ENCODE data around the gene COL8A1. TPM values are rescaled to one million over a fixed set of nuclear protein-coding genes. Genes with fewer than 3 reads are reported as not detected.

Gene COL8A1
- polyA plus RNA-seq, 10 donors, result 0.49 to 2.1 (median 0.99) TPM

DNA sequence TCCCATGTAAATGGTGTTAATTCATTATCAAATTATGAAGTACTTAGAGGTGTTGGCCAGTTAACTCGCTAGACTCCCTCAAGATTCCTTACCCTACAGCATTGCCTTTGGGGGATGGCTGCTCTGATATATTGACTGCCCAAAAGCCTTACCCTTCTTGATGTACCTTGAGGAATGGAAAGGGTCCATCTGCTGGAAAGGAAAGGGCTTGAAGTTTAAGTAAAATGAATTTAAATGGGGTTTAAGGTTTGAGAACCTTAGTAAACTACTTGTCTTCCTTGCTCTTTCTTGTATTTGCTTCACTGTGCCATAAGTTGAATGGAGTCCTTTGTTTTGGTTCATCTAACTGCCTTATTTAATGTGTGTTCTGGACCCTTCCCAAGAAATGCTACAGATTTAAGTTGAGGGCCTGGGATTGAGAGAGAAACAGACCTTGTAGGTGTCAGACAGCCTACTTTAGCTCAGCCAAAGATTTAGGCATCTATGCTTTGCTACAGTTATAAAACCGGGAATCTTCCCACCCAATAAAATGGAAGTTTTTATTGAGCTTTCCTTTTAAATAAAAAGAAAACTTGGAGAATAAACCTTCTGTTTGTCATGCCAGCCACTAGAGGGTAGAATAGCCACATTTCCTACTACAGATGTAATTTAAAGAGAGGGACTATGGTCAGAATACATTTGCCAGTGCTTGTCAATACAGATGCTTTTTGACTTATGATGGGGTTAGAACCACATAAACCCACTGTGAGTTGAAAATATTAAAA, 204.6 kb downstream of the COL8A1 start:
- peak; percentile 53 to 84 (median 55) for DNase-seq

DNA sequence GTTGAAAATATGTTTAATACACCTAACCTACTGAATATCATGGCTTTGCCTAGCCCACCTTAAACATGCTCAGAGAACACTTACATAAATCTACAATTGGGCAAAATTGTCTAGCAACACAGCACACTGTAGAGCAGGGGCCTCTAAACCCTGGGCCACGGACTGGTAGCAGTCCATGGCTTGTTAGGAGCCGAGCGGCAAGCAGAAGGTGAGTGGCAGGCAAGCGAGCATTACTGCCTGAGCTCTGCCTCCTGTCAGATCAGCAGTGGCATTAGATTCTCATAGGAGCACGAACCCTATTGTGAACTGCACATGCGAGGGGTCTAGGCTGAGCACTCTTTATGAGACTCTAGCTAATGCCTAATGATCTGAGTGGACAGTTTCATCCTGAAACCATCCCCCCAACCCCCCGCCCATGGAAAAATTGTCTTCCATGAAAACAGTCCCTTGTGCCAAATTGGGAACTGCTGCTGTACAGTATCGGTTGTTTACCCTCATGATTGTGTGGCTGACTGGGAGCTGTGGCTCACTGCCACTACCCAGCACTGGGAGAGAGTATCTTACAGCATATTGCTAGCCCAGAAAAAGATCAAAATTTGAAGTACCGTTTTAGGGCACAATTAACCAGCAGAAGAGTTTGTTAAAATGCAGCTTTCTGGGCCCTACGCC, 205.3 kb downstream of the COL8A1 start:
- peak in 1 of 3 donors; percentile 52 for DNase-seq

DNA sequence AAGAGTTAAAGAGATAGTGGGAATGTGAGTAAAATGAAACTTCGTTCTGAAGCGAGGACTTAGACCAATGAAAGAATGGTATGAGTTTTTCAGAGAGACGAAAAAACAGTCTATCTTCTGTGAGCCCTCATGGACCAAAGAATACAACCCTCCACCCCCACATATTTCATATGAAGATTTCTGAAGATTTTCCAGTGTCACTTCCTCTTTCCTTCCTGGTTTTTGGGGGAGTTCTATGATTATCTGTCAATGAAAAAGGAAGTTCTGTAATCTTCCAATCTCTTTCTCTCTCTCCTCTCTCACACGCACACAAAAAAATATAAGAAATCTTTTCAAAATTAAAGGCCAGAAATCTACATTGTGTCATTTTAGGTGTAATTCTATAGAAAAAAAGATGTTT, 206.9 kb downstream of the COL8A1 start:
- DNase-seq, result no peak

DNA sequence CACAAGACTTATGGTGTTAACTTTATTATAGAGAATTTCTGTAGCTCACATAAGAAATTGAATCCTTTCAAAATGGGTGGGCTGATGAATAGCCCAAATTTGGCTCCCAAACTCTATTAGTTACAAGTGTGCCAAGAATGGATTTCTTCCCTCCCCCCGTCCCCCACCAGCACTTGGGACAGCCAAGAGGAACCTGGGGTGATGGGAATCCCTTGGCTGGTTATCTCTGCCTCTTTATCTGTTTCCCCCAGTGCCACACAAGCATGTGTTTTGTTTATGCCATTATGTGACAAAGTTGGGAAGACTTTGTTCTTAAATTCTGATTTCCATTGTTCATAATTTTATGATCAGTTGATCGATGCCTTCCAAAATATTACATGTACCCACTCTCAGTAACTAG, 207.6 kb downstream of the COL8A1 start:
- peak in 1 of 3 donors; percentile 39 for DNase-seq

DNA sequence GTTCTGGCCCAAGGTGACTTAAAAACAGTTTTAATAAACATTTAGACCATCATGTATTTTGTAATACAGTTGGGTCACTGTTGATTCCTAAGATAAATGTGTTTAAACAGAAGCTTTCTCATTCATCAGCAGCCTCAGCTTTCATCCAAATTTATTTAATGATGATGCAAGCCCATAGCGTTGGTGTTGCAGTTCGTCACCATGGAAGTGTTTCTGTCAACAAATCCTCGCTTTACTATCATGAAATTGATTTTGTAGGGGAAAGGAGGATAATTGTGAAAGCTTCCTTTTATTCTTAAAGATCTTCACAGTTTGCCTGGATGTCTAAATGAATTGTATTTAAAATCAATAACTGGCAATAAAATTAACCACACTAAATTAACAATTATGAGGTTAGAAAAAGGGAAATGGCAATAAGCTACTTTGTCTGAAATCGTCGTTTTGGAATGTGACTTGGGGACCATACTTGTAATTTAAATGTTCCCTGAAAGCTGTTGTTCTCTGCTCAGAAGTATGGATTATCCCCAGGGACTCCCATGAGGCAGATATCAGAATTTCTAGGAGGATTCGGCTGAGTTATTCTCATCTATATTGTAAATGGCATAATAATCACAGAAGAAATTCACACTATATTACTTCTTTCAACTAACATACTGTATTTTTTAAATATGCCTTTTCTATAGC, 208.2 kb downstream of the COL8A1 start:
- DNase-seq, result peak; percentile 57 to 80 (median 67)

DNA sequence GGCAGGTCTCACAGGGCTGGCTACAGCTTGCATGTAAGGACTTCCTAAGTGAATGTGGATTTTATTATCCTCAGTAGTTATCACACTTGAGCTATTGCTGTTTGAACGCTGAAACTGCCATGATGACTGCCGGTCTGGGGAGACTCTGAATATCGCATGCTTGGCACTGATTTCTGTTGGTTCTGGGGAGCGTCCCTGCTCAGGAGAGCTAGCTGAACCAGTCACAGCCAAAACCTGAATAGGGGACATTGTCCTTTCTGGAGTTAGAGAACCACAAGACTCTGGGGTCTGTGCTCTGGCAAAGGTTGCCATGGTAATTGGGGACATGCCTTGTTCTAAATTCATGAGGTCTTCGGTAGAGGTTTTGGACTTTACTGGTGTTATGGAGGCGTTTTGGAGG, 210.0 kb downstream of the COL8A1 start:
- DNase-seq, result no peak

Other genes with a start within 250 kb of the COL8A1 start
- 10 to 100 TPM; 26.9 to 37.8 (median 29.3) TPM for gene CMSS1, start 179.3 kb downstream of the COL8A1 start, polyA plus RNA-seq (ENCODE audit: insufficient read length in 10 of 10)